GM12878 (cell line): ENCODE measurements around the gene ETS1. TPM values are rescaled to one million over a fixed set of nuclear protein-coding genes. Genes with fewer than 3 reads are reported as not detected.

Source experiments
- ATAC-seq: fragments of 200-7000 bp; cut with Tn5 transposase; 3 replicates; pipeline ENCODE4 v1.9.1; 2020; ENCODE audit warnings: mild to moderate bottlenecking, moderate library complexity
- BruUV-seq: library from RNA; stranded (reverse); fragments of 400-500 nt; replicated peaks from 2 replicates; lab custom pipeline; 2021; lab: Mats Ljungman, UMichigan
- CTCF ChIA-PET: fragments of 300-600 bp; sonication (Branson Sonifier 250); formaldehyde crosslinking; extraction: SDS; loops from one replicate; lab custom pipeline; 2021; ENCODE audit warnings: inconsistent platforms; lab: Yijun Ruan, JAX
- POLR2A ChIA-PET: fragments of 350-600 bp; formaldehyde crosslinking; extraction: SDS; loops from one replicate; lab custom pipeline; 2021; ENCODE audit warnings: inconsistent platforms; lab: Charles Lee
- RAD21 ChIA-PET: fragments of 300-600 bp; sonication (Branson Sonifier 250); formaldehyde crosslinking; loops from one replicate; lab custom pipeline; 2023; ENCODE audit warnings: antibody characterized with exemption; ENCODE audit not compliant: unreplicated experiment; lab: Charles Lee
- SMC1A ChIA-PET: fragments of 300-600 bp; sonication (Branson Sonifier 250); formaldehyde crosslinking; loops from one replicate; lab custom pipeline; 2023; ENCODE audit not compliant: unreplicated experiment, uncharacterized antibody; lab: Charles Lee
- DNase-seq: peaks from one replicate; pipeline ENCODE4 v3.0.0-alpha.2; 2011; ENCODE audit warnings: low read depth, low spot score
- FAIRE-seq: peaks from 3 replicates; lab custom pipeline; 2011; peaks lifted over from hg19 to GRCh38; lab: Jason Lieb, UNC
- H2AFZ ChIP-seq: 2 replicates; pipeline ENCODE4 v1.6.0; 2011; ENCODE audit warnings: low read depth, low read length, control low read depth; ENCODE audit not compliant: control insufficient read depth
- H3K27ac ChIP-seq: 2 replicates; pipeline ENCODE4 v1.5.1; 2011; ENCODE audit warnings: control low read depth; ENCODE audit not compliant: control insufficient read depth, insufficient read depth
- H3K27me3 ChIP-seq, 2 experiments: replicated peaks in 1 of 2; 2 replicates each; pipeline versions ENCODE4 v1.6.0 to v1.6.1; 2011; ENCODE audit warnings: low read length in 1 of 2; ENCODE audit not compliant: control insufficient read depth in 2 of 2, insufficient read depth in 2 of 2
- H3K36me3 ChIP-seq, 2 experiments: 2 replicates each; pipeline ENCODE4 v1.5.1; 2011; ENCODE audit warnings: low read length in 1 of 2; ENCODE audit not compliant: control insufficient read depth in 2 of 2, insufficient read depth in 2 of 2
- H3K4me1 ChIP-seq: 2 replicates; pipeline ENCODE4 v1.6.1; 2011; ENCODE audit warnings: mild to moderate bottlenecking, low read length, moderate library complexity, mixed read lengths; ENCODE audit not compliant: control insufficient read depth, insufficient read depth
- H3K4me2 ChIP-seq: 2 replicates; pipeline ENCODE4 v1.6.0; 2011; ENCODE audit warnings: control low read depth; ENCODE audit not compliant: control insufficient read depth, insufficient read depth
- H3K4me3 ChIP-seq: fragments of 200-600 bp; sonication (generic); 2 replicates; pipeline ENCODE4 v1.5.1; 2016
- H3K79me2 ChIP-seq: 2 replicates; pipeline ENCODE4 v1.6.0; 2011; ENCODE audit warnings: low read length; ENCODE audit not compliant: control insufficient read depth, insufficient read depth
- H3K9ac ChIP-seq: 2 replicates; pipeline ENCODE4 v1.8.0; 2011; ENCODE audit warnings: low read length, control low read depth, mixed read lengths; ENCODE audit not compliant: control insufficient read depth, insufficient read depth
- H3K9me3 ChIP-seq: replicated peaks from 3 replicates; pipeline ENCODE4 v1.5.1; 2011; ENCODE audit warnings: mild to moderate bottlenecking, low read length; ENCODE audit not compliant: control insufficient read depth, insufficient read depth
- H4K20me1 ChIP-seq: 2 replicates; pipeline ENCODE4 v1.6.0; 2011; ENCODE audit not compliant: control insufficient read depth, insufficient read depth
- BRCA1 ChIP-seq: IDR thresholded peaks from 2 replicates; pipeline ENCODE4 v1.6.1; 2011; ENCODE audit warnings: low read depth, low read length, improper control_type of control experiment
- EED ChIP-seq: sonication (generic); IDR thresholded peaks from 2 replicates; pipeline ENCODE4 v1.6.1; 2016; ENCODE audit warnings: antibody characterized with exemption, low read depth
- EP300 ChIP-seq, 2 experiments: fragments of 150-350 bp in 1 of 2; IDR thresholded peaks; 2 replicates each; pipeline ENCODE4 v1.6.1; 2011 to 2012; ENCODE audit warnings: low read depth in 2 of 2, low read length in 2 of 2, borderline replicate concordance in 1 of 2, improper control_type of control experiment in 1 of 2, inconsistent platforms in 1 of 2; ENCODE audit not compliant: control insufficient read depth in 1 of 2
- FOXK2 ChIP-seq: fragments of 450-650 bp; IDR thresholded peaks from 2 replicates; pipeline ENCODE4 v1.6.1; 2017; ENCODE audit warnings: mild to moderate bottlenecking, moderate library complexity
- IKZF1 ChIP-seq: fragments of 450-650 bp; conservative IDR thresholded peaks from 2 replicates; pipeline ENCODE4 v1.6.1; 2017; ENCODE audit warnings: antibody characterized with exemption, mild to moderate bottlenecking
- IRF4 ChIP-seq: IDR thresholded peaks from 2 replicates; pipeline ENCODE4 v1.6.1; 2011; ENCODE audit warnings: low read depth, low read length
- MYC ChIP-seq: IDR thresholded peaks from 2 replicates; pipeline ENCODE4 v1.6.1; 2011; ENCODE audit warnings: mild to moderate bottlenecking, low read length, moderate library complexity, inconsistent platforms; ENCODE audit not compliant: insufficient read depth, insufficient replicate concordance, insufficient read length, severe bottlenecking
- NR2C1 ChIP-seq: fragments of 450-650 bp; IDR thresholded peaks from 2 replicates; pipeline ENCODE4 v1.6.1; 2017; ENCODE audit warnings: antibody characterized with exemption, mild to moderate bottlenecking, moderate library complexity
- NR2F1 ChIP-seq: fragments of 450-650 bp; conservative IDR thresholded peaks from 2 replicates; pipeline ENCODE4 v1.6.1; 2017; ENCODE audit warnings: mild to moderate bottlenecking
- PAX5 ChIP-seq: IDR thresholded peaks from 2 replicates; pipeline ENCODE4 v1.6.1; 2011; ENCODE audit warnings: low read depth, low read length, borderline replicate concordance
- POLR2A ChIP-seq: IDR thresholded peaks from 2 replicates; pipeline ENCODE4 v1.6.1; 2011; ENCODE audit warnings: low read depth, mild to moderate bottlenecking, low read length
- RELA ChIP-seq: fragments of 450-650 bp; IDR thresholded peaks from 2 replicates; pipeline ENCODE4 v1.8.0; 2014; ENCODE audit warnings: borderline replicate concordance; ENCODE audit not compliant: partially characterized antibody
- SMAD1 ChIP-seq: fragments of 450-650 bp; IDR thresholded peaks from 2 replicates; pipeline ENCODE4 v1.6.1; 2018; ENCODE audit warnings: mild to moderate bottlenecking, low read depth; ENCODE audit not compliant: partially characterized antibody
- SUZ12 ChIP-seq: fragments of 200-600 bp; sonication (generic); IDR thresholded peaks from one replicate; pipeline ENCODE4 v1.6.1; 2018; ENCODE audit warnings: antibody characterized with exemption, mild to moderate bottlenecking; ENCODE audit not compliant: unreplicated experiment
- TCF12 ChIP-seq: IDR thresholded peaks from 2 replicates; pipeline ENCODE4 v1.6.1; 2011; ENCODE audit warnings: low read depth, mild to moderate bottlenecking, low read length
- ZBTB4 ChIP-seq: fragments of 450-650 bp; formaldehyde crosslinking; IDR thresholded peaks from 2 replicates; pipeline ENCODE4 v1.4.0; 2022; ENCODE audit warnings: mild to moderate bottlenecking, moderate library complexity
- WGBS: methylation state at CpG from one replicate; pipeline ENCODE4 v1.1.6; 2016; ENCODE audit warnings: low lambda C conversion rate; ENCODE audit not compliant: insufficient replicate concordance, insufficient coverage; ENCODE audit errors: missing lambda C conversion rate; 5-methylcytosine and 5-hydroxymethylcytosine counted together
- in situ Hi-C: fragments of 300-500 bp; cut with MboI; formaldehyde crosslinking; loops from 9 replicates; pipeline ENCODE4 v1.14.3; 2018; ENCODE audit warnings: mixed read lengths
- intact Hi-C: fragments of 100-400 bp; cut with micrococcal nuclease; formaldehyde crosslinking; loops from one replicate; pipeline ENCODE4 v1.14.2; 2022; ENCODE audit not compliant: unreplicated experiment
- polyA plus RNA-seq, 11 experiments: library from polyadenylated mRNA; depleted of rRNA in 4 of 11; unstranded in 6 of 11; stranded (reverse) in 5 of 11; fragments of >200 nt; fragmentation: Nextera tagmentation in 4 of 11; fragmentation: Illumina TruSeq in 1 of 11; extraction: Ambion mirVana in 4 of 11; extraction: Trizol in 1 of 11; gene quantifications; 1 replicate in 1 of 11; 2 replicates in 10 of 11; pipeline versions ENCODE4 v1.2.1 to v1.2.3, GENCODE V29; 2011 to 2016; ENCODE audit warnings: inconsistent platforms in 2 of 11, missing spikeins in 2 of 11, low read depth in 1 of 11
- total RNA-seq, 4 experiments: library from RNA; depleted of rRNA in 3 of 4; stranded (reverse); fragments of >200 nt in 3 of 4; fragmentation: Illumina TruSeq in 1 of 4; extraction: Trizol in 1 of 4; gene quantifications; 2 replicates each; pipeline versions ENCODE4 v1.2.1 to v1.2.3, GENCODE V29; 2013 to 2021
- TF ChIP-seq, protein P1 (sequence below): fragments of 450-650 bp; IDR thresholded peaks from 2 replicates; pipeline ENCODE4 v1.6.1; 2017; ENCODE audit warnings: low read depth, mild to moderate bottlenecking, moderate library complexity

Gene ETS1
- total and polyA plus RNA-seq, 10 of the 15 experiments (the other 5 are each of a cell fraction or from before 2014, with no cell fraction given): 12.5 to 112 (median 55.5) TPM

GRCh38 chr11:128473636-128474035 lies 113.7 kb downstream of the ETS1 start:
- H3K4me1 ChIP-seq: peaks cover 84% of the 10 kb centered on the region
- in situ Hi-C loops: loop anchor here (5.0 to 25.0 kb wide), 2 partner anchors 79 to 186 kb away; no protein-coding TSS in a partner anchor
- no peaks in the 10 kb centered on the region for H4K20me1 ChIP-seq
- H3K4me3 ChIP-seq: no peak overlapping the region
- intact Hi-C loops: loop anchor here (1.0 to 10.0 kb wide), 6 partner anchors 59 to 299 kb away; no protein-coding TSS in a partner anchor
- RAD21 ChIA-PET: interaction anchor here (1.3 to 11.1 kb wide), 11 partner anchors 10 to 184 kb away, joined by 3 to 144 read pairs (median 22); no protein-coding TSS in a partner anchor
- peaks cover 3% of the 10 kb centered on the region; the same call in 2 of the 3 replicates for H3K9me3 ChIP-seq
- H3K27ac ChIP-seq: peak overlapping the region; percentile 91
- POLR2A ChIA-PET: interaction anchor here (0.5 to 4.4 kb wide), 6 partner anchors 10 to 210 kb away, joined by 3 to 37 read pairs (median 10); no protein-coding TSS in a partner anchor
- H3K36me3 ChIP-seq: peaks cover 4 to 24% of the 10 kb centered on the region in 2 experiments
- SMC1A ChIA-PET: interaction anchor here (0.6 to 10.6 kb wide), 21 partner anchors 9 to 357 kb away, joined by 3 to 154 read pairs (median 5); no protein-coding TSS in a partner anchor
- ATAC-seq (peak; percentile 37), FAIRE-seq (no peak), DNase-seq (peak; percentile 51)
- H2AFZ ChIP-seq: no peak overlapping the region
- H3K79me2 ChIP-seq: peaks cover 59% of the 10 kb centered on the region
- H3K4me2 ChIP-seq: peak overlapping the region; percentile 95
- no TSS peak for BruUV-seq
- H3K9ac ChIP-seq: peak overlapping the region; percentile 32; the same call in 1 of the 2 replicates
- CTCF ChIA-PET: interaction anchor here (1.2 to 2.7 kb wide), 17 partner anchors 9 to 185 kb away, joined by 3 to 13 read pairs (median 4); no protein-coding TSS in a partner anchor
- H3K27me3 ChIP-seq: no peaks in the 10 kb centered on the region
- WGBS: 2% methylated on average over 4 of the region's 4 CpGs
- TF ChIP-seq NR2F1 (peak; percentile 74), EED (peak; percentile 71), TCF12 (peak; percentile 79), MYC (no peak), FOXK2 (no peak), NR2C1 (no peak), RELA (peak; percentile 65), POLR2A (0 out of 2 replicates have a peak, but pooled peaks have one; percentile 26), IKZF1 (peak; percentile 49), EP300 (IDR thresholded peaks at IDR 0.05; ENCODE audit: borderline replicate concordance in 1 of 2, control insufficient read depth in 1 of 2, low read depth in 2 of 2, low read length in 2 of 2) (peak in 1 of 2 experiments; percentile 14; a peak in 1 of 4 replicates), ZBTB4 (no peak), BRCA1 (no peak), SUZ12 (no peak), IRF4 (no peak), PAX5 (0 out of 2 replicates have a peak, but pooled peaks have one; percentile 36), SMAD1 (no peak)
- TF ChIP-seq, protein P1, sequence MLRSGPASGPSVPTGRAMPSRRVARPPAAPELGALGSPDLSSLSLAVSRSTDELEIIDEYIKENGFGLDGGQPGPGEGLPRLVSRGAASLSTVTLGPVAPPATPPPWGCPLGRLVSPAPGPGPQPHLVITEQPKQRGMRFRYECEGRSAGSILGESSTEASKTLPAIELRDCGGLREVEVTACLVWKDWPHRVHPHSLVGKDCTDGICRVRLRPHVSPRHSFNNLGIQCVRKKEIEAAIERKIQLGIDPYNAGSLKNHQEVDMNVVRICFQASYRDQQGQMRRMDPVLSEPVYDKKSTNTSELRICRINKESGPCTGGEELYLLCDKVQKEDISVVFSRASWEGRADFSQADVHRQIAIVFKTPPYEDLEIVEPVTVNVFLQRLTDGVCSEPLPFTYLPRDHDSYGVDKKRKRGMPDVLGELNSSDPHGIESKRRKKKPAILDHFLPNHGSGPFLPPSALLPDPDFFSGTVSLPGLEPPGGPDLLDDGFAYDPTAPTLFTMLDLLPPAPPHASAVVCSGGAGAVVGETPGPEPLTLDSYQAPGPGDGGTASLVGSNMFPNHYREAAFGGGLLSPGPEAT: peak; percentile 63; the same call in 1 of the 2 replicates
